Vagina (tissue), 2 donors: ENCODE measurements around the gene GYS1. TPM values are rescaled to one million over a fixed set of nuclear protein-coding genes. Genes with fewer than 3 reads are reported as not detected.
A peak's percentile ranks its signal among the peaks of the same experiment; 100 is the strongest.

Experiments used
- DNase-seq, 2 donors: peaks; one replicate each; pipeline ENCODE4 v3.0.0-alpha.2; 2017; ENCODE audit errors: extremely low spot score in 2 of 2
- H3K27ac ChIP-seq: fragments of 200-600 bp; sonication (generic); one replicate; pipeline ENCODE4 v1.5.1; 2019
- H3K27me3 ChIP-seq: fragments of 200-600 bp; sonication (generic); one replicate; pipeline ENCODE4 v1.5.1; 2019
- H3K36me3 ChIP-seq, 2 donors: fragments of 200-600 bp; sonication (generic); one replicate each; pipeline ENCODE4 v1.5.1; 2017 to 2019
- H3K4me1 ChIP-seq: fragments of 200-600 bp; sonication (generic); one replicate; pipeline ENCODE4 v1.5.1; 2019
- H3K4me3 ChIP-seq, 2 donors: fragments of 200-600 bp; sonication (generic); 1 replicate in 1 of 2; 2 replicates in 1 of 2; pipeline ENCODE4 v1.5.1; 2016 to 2019
- H3K9me3 ChIP-seq: fragments of 200-600 bp; sonication (generic); one replicate; pipeline ENCODE4 v1.5.1; 2019
- CTCF ChIP-seq, 3 experiments: fragments of 450-650 bp in 2 of 3; fragments of 200-600 bp in 1 of 3; sonication (generic) in 1 of 3; IDR thresholded peaks; one replicate each; pipeline ENCODE4 v1.5.1; 2017 to 2019; ENCODE audit warnings: antibody characterized with exemption in 3 of 3, mild to moderate bottlenecking in 2 of 3, moderate library complexity in 2 of 3
- POLR2A ChIP-seq, 2 donors: fragments of 450-650 bp; IDR thresholded peaks; one replicate each; pipeline ENCODE4 v1.6.1; 2017; ENCODE audit warnings: antibody characterized with exemption in 2 of 2, mild to moderate bottlenecking in 2 of 2, moderate library complexity in 2 of 2
- POLR2AphosphoS5 ChIP-seq, 2 donors: sonication (generic); formaldehyde crosslinking; IDR thresholded peaks; one replicate each; pipeline ENCODE4 v1.9.0; 2017; ENCODE audit warnings: antibody characterized with exemption in 2 of 2, mild to moderate bottlenecking in 2 of 2, low read depth in 1 of 2; ENCODE audit not compliant: insufficient read depth in 1 of 2
- intact Hi-C: fragments of 100-400 bp; cut with DNase I; formaldehyde crosslinking; loops from one replicate; pipeline ENCODE4 v1.15.1; 2023
- total RNA-seq: library from RNA; depleted of rRNA; stranded (reverse); fragments of >200 nt; gene quantifications from one replicate; pipeline ENCODE4 v1.2.3, GENCODE V29; 2016

Gene GYS1
- total RNA-seq, 1 donor from 2014 or later, result 32.2 TPM

GRCh38 chr19:49009828-49010227 is 16.7 kb upstream of the GYS1 start:
- TF ChIP-seq POLR2AphosphoS5 (IDR thresholded peaks at IDR 0.05; ENCODE audit: insufficient read depth in 1 of 2, low read depth in 1 of 2), result no peak
- TF ChIP-seq CTCF (IDR thresholded peaks at IDR 0.05), result no peak
- Histone ChIP-seq H3K27me3 (no peaks in the 10 kb centered on the region), H3K9me3 (no peaks in the 10 kb centered on the region), H3K36me3 (peaks cover 0 to 68% of the 10 kb centered on the region in 2 donors), H3K27ac (no peak overlapping the region), H3K4me1 (no peaks in the 10 kb centered on the region), H3K4me3 (no peak overlapping the region)
- intact Hi-C loops, result no loop called here
- DNase-seq, result no peak

- Histone ChIP-seq H3K27ac (no peak overlapping the region), H3K9me3 (no peaks in the 10 kb centered on the region), H3K4me3 (no peak overlapping the region), H3K36me3 (peaks cover 6 to 77% of the 10 kb centered on the region in 2 donors), H3K4me1 (no peaks in the 10 kb centered on the region), H3K27me3 (no peaks in the 10 kb centered on the region)
- TF ChIP-seq POLR2A (IDR thresholded peaks at IDR 0.05) (no peak), POLR2AphosphoS5 (IDR thresholded peaks at IDR 0.05; ENCODE audit: insufficient read depth in 1 of 2, low read depth in 1 of 2) (no peak), CTCF (IDR thresholded peaks at IDR 0.05) (no peak)
- no peak for DNase-seq
- intact Hi-C loops, result no loop called here
Observed at GRCh38 chr19:49006905-49007304, 13.8 kb upstream of the GYS1 start.

- no peaks in the 10 kb centered on the region for H3K27me3 ChIP-seq
- DNase-seq, result no peak
- no peak overlapping the region for H3K4me3 ChIP-seq
- no peak for TF ChIP-seq POLR2AphosphoS5 (IDR thresholded peaks at IDR 0.05; ENCODE audit: insufficient read depth in 1 of 2, low read depth in 1 of 2)
- TF ChIP-seq CTCF (IDR thresholded peaks at IDR 0.05), result no peak
- no peak for TF ChIP-seq POLR2A (IDR thresholded peaks at IDR 0.05)
- H3K4me1 ChIP-seq, result no peaks in the 10 kb centered on the region
- H3K9me3 ChIP-seq, result no peaks in the 10 kb centered on the region
- H3K27ac ChIP-seq, result no peak overlapping the region
- peaks cover 6 to 64% of the 10 kb centered on the region in 2 donors for H3K36me3 ChIP-seq
- intact Hi-C loops, result no loop called here
Observed at GRCh38 chr19:49004964-49005614, 12.0 kb upstream of the GYS1 start.

- Histone ChIP-seq H3K36me3 (peaks cover 6 to 55% of the 10 kb centered on the region in 2 donors), H3K27ac (no peak overlapping the region), H3K9me3 (no peaks in the 10 kb centered on the region), H3K4me3 (no peak overlapping the region), H3K4me1 (no peaks in the 10 kb centered on the region), H3K27me3 (no peaks in the 10 kb centered on the region)
- no peak for DNase-seq
- intact Hi-C loops, result no loop called here
- no peak for TF ChIP-seq CTCF (IDR thresholded peaks at IDR 0.05)
- no peak for TF ChIP-seq POLR2AphosphoS5 (IDR thresholded peaks at IDR 0.05; ENCODE audit: insufficient read depth in 1 of 2, low read depth in 1 of 2)
- TF ChIP-seq POLR2A (IDR thresholded peaks at IDR 0.05), result no peak
Observed at GRCh38 chr19:49004133-49004532, 11.0 kb upstream of the GYS1 start.

GRCh38 chr19:48999481-49000325 is 6.6 kb upstream of the GYS1 start:
- H3K36me3 ChIP-seq, result peaks cover 6 to 24% of the 10 kb centered on the region in 2 donors
- intact Hi-C loops, result loop anchor here (10.0 kb wide), 1 partner anchor 145 kb away; no protein-coding TSS in a partner anchor

More at GRCh38 chr19:48999481-49000325, 6.6 kb upstream of the GYS1 start:
- peaks cover 5% of the 10 kb centered on the region for H3K4me1 ChIP-seq
- TF ChIP-seq CTCF (IDR thresholded peaks at IDR 0.05) (peak in 1 of 3 experiments; percentile 32), POLR2A (IDR thresholded peaks at IDR 0.05) (no peak), POLR2AphosphoS5 (IDR thresholded peaks at IDR 0.05; ENCODE audit: insufficient read depth in 1 of 2, low read depth in 1 of 2) (no peak)
- H3K4me3 ChIP-seq, result no peak overlapping the region
- H3K27ac ChIP-seq, result no peak overlapping the region
- no peak for DNase-seq
- no peaks in the 10 kb centered on the region for H3K9me3 ChIP-seq
- H3K27me3 ChIP-seq, result no peaks in the 10 kb centered on the region
